Urinary bladder (tissue), 4 donors: ENCODE measurements around the gene BIRC7. TPM values are rescaled to one million over a fixed set of nuclear protein-coding genes. Genes with fewer than 3 reads are reported as not detected.

Experiments
- DNase-seq: peaks from one replicate; pipeline ENCODE4 v3.0.0-alpha.2; 2015; ENCODE audit errors: extremely low spot score
- H3K27ac ChIP-seq: one replicate; pipeline ENCODE4 v1.5.1; 2013; ENCODE audit warnings: low read depth, mild to moderate bottlenecking, moderate library complexity
- H3K36me3 ChIP-seq: one replicate; pipeline ENCODE4 v1.6.1; 2013; ENCODE audit warnings: mild to moderate bottlenecking, moderate library complexity; ENCODE audit not compliant: insufficient read depth
- H3K4me1 ChIP-seq: one replicate; pipeline ENCODE4 v1.6.1; 2013; ENCODE audit warnings: mild to moderate bottlenecking, moderate library complexity; ENCODE audit not compliant: insufficient read depth
- H3K4me3 ChIP-seq: one replicate; pipeline ENCODE4 v1.5.1; 2013; ENCODE audit warnings: low read depth, low read length
- WGBS: extraction: QIAGEN DNeasy Blood & Tissue Kit; methylation state at CpG from one replicate; pipeline ENCODE4 v1.1.7; 2013; 5-methylcytosine and 5-hydroxymethylcytosine counted together
- polyA plus RNA-seq: library from polyadenylated mRNA; stranded (reverse); fragments of 200-250 nt; gene quantifications from one replicate; pipeline ENCODE4 v1.2.3, GENCODE V29; 2013
- total RNA-seq: library from RNA; depleted of rRNA; stranded (reverse); fragments of >200 nt; gene quantifications from one replicate; pipeline ENCODE4 v1.2.3, GENCODE V29; 2014
- donor health status: healthy with polysubstance abuse.
- donor health status: healthy.

The BIRC7 gene
- total and polyA plus RNA-seq, 2 donors: 0.18 TPM; not detected in 1

- H3K4me1 ChIP-seq: no peaks in the 10 kb centered on the region
- WGBS: 73% methylated on average over 17 of the region's 17 CpGs
- no peaks in the 10 kb centered on the region for H3K36me3 ChIP-seq
- no peak overlapping the region for H3K4me3 ChIP-seq
- DNase-seq: no peak
- H3K27ac ChIP-seq: no peak overlapping the region
Observed at GRCh38 chr20:63274381-63275228, 38.9 kb downstream of the BIRC7 start.

GRCh38 chr20:63275825-63276224 lies 40.1 kb downstream of the BIRC7 start:
- no peak for DNase-seq
- Histone ChIP-seq H3K36me3 (no peaks in the 10 kb centered on the region), H3K4me3 (no peak overlapping the region), H3K4me1 (no peaks in the 10 kb centered on the region), H3K27ac (no peak overlapping the region)
- 90% methylated on average over 18 of the region's 18 CpGs for WGBS

DNA sequence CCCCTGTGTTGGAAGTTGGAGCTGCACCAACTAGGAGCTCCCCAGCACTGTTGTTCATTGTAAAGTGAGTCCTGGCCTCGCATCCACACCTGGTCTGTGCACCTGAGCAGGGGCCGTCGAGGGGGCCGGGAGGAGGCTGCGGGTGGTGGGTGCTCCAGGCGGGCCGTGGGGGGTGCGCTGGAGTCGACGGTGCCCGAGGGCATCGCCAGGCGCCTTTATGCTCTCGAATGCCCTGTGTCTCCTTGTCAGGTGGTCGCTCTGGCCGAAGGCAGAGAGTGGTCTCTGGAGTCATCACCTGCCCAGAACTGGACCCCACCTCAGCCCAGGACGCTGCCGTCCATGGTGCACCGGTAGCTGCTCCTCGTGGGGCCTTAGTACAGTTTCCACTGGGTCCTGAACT lies 41.3 kb downstream of the BIRC7 start:
- WGBS: 94% methylated on average over 20 of the region's 20 CpGs
- Histone ChIP-seq H3K27ac (no peak overlapping the region), H3K36me3 (no peaks in the 10 kb centered on the region), H3K4me1 (no peaks in the 10 kb centered on the region), H3K4me3 (no peak overlapping the region)
- DNase-seq: no peak

GRCh38 chr20:63277466-63278272 lies 42.0 kb downstream of the BIRC7 start:
- DNase-seq: no peak
- Histone ChIP-seq H3K36me3 (no peaks in the 10 kb centered on the region), H3K4me1 (no peaks in the 10 kb centered on the region), H3K4me3 (no peak overlapping the region), H3K27ac (no peak overlapping the region)
- WGBS: 91% methylated on average over 30 of the region's 30 CpGs

DNA sequence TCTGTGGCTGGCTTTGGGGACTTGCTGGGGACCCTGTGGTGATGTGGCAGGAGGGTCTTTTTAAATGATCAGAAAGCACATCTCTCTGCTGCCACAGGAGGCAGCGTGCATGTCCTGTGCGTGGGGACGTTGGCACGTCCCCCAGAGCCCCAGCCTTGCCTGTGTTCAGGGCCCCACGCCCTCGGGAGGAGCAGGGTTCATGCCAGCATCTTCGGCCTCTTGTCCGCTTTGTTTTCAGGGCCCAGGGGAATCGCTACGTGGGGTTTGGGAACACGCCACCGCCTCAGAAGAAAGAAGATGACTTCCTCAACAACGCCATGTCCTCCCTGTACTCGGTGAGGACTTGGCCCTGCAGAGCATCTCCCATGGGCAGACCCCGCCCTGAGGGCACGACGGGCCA lies 43.0 kb downstream of the BIRC7 start:
- H3K36me3 ChIP-seq: peaks cover 3% of the 10 kb centered on the region
- no peak overlapping the region for H3K27ac ChIP-seq
- WGBS: 79% methylated on average over 17 of the region's 17 CpGs
- no peak for DNase-seq
- H3K4me3 ChIP-seq: no peak overlapping the region
- no peaks in the 10 kb centered on the region for H3K4me1 ChIP-seq

DNA sequence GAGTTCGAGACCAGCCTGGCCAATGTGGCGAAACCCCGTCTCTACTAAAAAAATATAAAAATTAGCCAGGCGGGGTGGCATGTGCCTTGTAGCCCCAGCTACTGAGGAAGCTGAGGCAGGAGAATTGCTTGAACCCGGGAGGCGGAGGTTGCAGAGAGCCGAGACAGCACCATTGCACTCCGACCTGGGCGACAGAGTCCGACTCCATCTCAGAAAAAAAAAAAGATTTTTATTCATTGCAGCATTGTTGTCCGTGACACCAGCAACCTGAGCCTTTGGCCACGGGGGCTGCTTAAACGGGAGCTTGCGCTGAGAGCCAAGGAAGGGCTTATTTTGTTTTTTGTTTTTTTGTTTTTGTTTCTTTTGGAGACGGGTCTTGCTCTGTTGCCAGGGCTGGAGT lies 44.2 kb downstream of the BIRC7 start:
- Histone ChIP-seq H3K4me1 (no peaks in the 10 kb centered on the region), H3K27ac (no peak overlapping the region), H3K4me3 (no peak overlapping the region), H3K36me3 (peaks cover 3% of the 10 kb centered on the region)
- no peak for DNase-seq
- 92% methylated on average over 15 of the region's 15 CpGs for WGBS

DNA sequence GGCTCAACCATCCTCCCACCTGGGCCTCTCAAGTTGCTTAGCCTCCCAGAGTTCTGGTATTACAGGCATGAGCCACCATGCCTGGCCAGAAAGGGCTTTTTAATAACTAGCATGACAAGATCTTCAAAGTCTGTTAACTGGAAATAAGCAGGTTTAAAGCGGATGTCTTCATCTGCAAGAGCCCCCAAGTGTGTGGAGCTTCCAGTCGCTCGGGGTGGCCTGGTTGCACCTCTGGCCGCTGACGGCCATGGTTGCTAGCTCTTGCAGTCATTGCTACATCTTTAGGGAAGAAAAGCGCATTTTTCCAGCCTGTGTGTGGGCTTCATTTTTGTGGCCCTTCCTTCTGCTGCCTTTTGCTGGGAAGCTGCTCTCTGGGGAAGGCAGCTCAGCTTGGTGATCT lies 44.7 kb downstream of the BIRC7 start:
- 95% methylated on average over 6 of the region's 6 CpGs for WGBS
- peaks cover 3% of the 10 kb centered on the region for H3K36me3 ChIP-seq
- H3K27ac ChIP-seq: no peak overlapping the region
- no peaks in the 10 kb centered on the region for H3K4me1 ChIP-seq
- no peak for DNase-seq
- no peak overlapping the region for H3K4me3 ChIP-seq

GRCh38 chr20:63280929-63281545 lies 45.3 kb downstream of the BIRC7 start:
- H3K4me1 ChIP-seq: no peaks in the 10 kb centered on the region
- DNase-seq: no peak
- no peak overlapping the region for H3K27ac ChIP-seq
- H3K4me3 ChIP-seq: no peak overlapping the region
- H3K36me3 ChIP-seq: peaks cover 3% of the 10 kb centered on the region
- 72% methylated on average over 19 of the region's 19 CpGs for WGBS

DNA sequence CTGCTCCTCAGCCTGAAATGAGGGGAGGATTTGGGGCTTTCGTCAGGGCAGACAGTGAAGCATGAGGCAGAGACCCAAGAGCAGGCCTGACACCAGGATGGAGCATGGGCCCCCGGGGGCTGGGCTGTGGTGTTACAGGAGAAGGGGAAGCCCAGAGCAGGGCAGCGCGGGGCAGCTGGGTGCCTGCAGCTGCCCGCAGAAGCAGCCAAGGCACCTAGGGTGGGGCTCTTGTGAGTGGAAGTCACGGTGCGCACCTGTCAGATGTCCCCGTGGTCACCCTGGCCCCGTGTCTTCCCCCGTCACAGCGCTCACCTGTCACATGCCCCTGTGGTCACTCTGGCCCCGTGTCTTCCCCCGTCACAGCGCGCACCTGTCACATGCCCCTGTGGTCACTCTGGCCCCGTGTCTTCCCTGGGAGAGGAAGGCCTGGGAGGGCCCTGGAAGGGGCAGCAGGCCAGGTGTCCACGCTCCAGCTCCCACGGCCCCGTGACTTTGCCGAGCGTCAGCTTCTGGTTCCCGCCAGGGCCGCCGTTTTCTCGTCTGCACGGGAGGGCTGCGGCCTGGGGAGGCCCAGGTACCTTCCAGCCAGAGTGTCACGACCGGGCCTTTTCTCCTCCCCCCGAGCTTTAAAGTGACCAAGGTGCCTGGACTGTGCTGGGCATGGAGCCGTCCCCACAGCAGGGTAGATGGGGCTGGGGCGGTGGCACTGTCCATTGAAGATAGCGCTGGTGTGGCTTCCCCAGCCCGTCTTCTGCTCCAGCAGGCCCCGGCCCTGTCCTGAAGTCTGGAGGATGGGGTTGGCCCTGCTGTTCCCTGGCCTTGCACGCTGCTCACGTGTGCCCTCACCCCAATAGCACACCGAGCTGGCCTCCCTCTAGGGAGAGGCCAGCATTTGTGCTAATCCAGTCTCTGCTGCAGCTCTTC lies 46.3 kb downstream of the BIRC7 start:
- no peak overlapping the region for H3K27ac ChIP-seq
- H3K4me3 ChIP-seq: no peak overlapping the region
- 91% methylated on average over 38 of the region's 38 CpGs for WGBS
- no peak for DNase-seq
- H3K4me1 ChIP-seq: no peaks in the 10 kb centered on the region
- peaks cover 3% of the 10 kb centered on the region for H3K36me3 ChIP-seq

GRCh38 chr20:63282946-63283345 lies 47.2 kb downstream of the BIRC7 start:
- 90% methylated on average over 17 of the region's 17 CpGs for WGBS
- no peak for DNase-seq
- Histone ChIP-seq H3K36me3 (peaks cover 3% of the 10 kb centered on the region), H3K27ac (no peak overlapping the region), H3K4me3 (no peak overlapping the region), H3K4me1 (no peaks in the 10 kb centered on the region)

GRCh38 chr20:63283397-63284082 lies 47.8 kb downstream of the BIRC7 start:
- Histone ChIP-seq H3K27ac (no peak overlapping the region), H3K4me3 (no peak overlapping the region), H3K36me3 (peaks cover 6% of the 10 kb centered on the region), H3K4me1 (no peaks in the 10 kb centered on the region)
- WGBS: 93% methylated on average over 33 of the region's 33 CpGs
- no peak for DNase-seq

GRCh38 chr20:63284083-63284440 lies 48.4 kb downstream of the BIRC7 start:
- H3K36me3 ChIP-seq: peaks cover 6% of the 10 kb centered on the region
- DNase-seq: no peak
- no peaks in the 10 kb centered on the region for H3K4me1 ChIP-seq
- 78% methylated on average over 14 of the region's 14 CpGs for WGBS
- H3K4me3 ChIP-seq: no peak overlapping the region
- H3K27ac ChIP-seq: no peak overlapping the region
